Measurements from ENCODE around the gene LIMCH1. TPM values are rescaled to one million over a fixed set of nuclear protein-coding genes. Genes with fewer than 3 reads are reported as not detected.

Gene LIMCH1
- total RNA-seq, 1 experiment from 2014 or later, result 19.7 TPM

- intact Hi-C loops (cut with micrococcal nuclease), result loop anchor here (5.0 kb wide), 1 partner anchor 44 kb away; no protein-coding TSS in a partner anchor
- Histone ChIP-seq H3K27ac (ENCODE audit: low read length) (peak overlapping the region; percentile 66), H3K27me3 (ENCODE audit: low read length) (no peaks in the 10 kb centered on the region), H3K9ac (ENCODE audit: low read length) (no peak overlapping the region), H3K9me3 (ENCODE audit: low read length) (no peaks in the 10 kb centered on the region), H3K36me3 (ENCODE audit: low read depth, low read length) (no peaks in the 10 kb centered on the region), H3K4me2 (ENCODE audit: low read length) (peak overlapping the region; percentile 50), H3K79me2 (ENCODE audit: low read length) (no peaks in the 10 kb centered on the region), H3K4me3 (ENCODE audit: low read length) (peak overlapping the region; percentile 41), H3F3A (ENCODE audit: low read length, unreplicated experiment) (no peaks in the 10 kb centered on the region), H4K20me1 (ENCODE audit: low read length) (no peaks in the 10 kb centered on the region), H3K9me2 (replicated peaks; ENCODE audit: low read length) (no peaks in the 10 kb centered on the region), H3K4me1 (ENCODE audit: insufficient read depth, low read length) (peaks cover 39% of the 10 kb centered on the region), H2AFZ (ENCODE audit: low read length) (no peak overlapping the region)
- ChIA-PET POLR2A (ENCODE audit: unreplicated experiment) (no interaction called here), CTCF (no interaction called here)
- no peak for TF ChIP-seq EZH2 (IDR thresholded peaks at IDR 0.05; ENCODE audit: low read length, unreplicated experiment)
- no peak for TF ChIP-seq CTCF (conservative IDR thresholded peaks at IDR 0.05; ENCODE audit: low read depth, low read length)
- TF ChIP-seq EZH2phosphoT487 (IDR thresholded peaks at IDR 0.05; ENCODE audit: borderline replicate concordance, low read length), result no peak
- ATAC-seq, result no peak
- no TSS peak for BruUV-seq (replicated peaks)
- peak; percentile 45 for DNase-seq
Observed at GRCh38 chr4:41656106-41656505, 118.1 kb downstream of the LIMCH1 start.

GRCh38 chr4:41656572-41657520 is 118.9 kb downstream of the LIMCH1 start:
- intact Hi-C loops (cut with micrococcal nuclease), result loop anchor here (5.0 kb wide), 1 partner anchor 45 kb away; no protein-coding TSS in a partner anchor
- ATAC-seq, result no peak
- H3K4me2 ChIP-seq (ENCODE audit: low read length), result peak overlapping the region; percentile 50; the same call in 1 of the 2 replicates

More at GRCh38 chr4:41656572-41657520, 118.9 kb downstream of the LIMCH1 start:
- Histone ChIP-seq H3K27ac (ENCODE audit: low read length) (peak overlapping the region; percentile 66; the same call in 1 of the 2 replicates), H3K79me2 (ENCODE audit: low read length) (no peaks in the 10 kb centered on the region), H3K27me3 (ENCODE audit: low read length) (no peaks in the 10 kb centered on the region), H3K4me1 (ENCODE audit: insufficient read depth, low read length) (peaks cover 39% of the 10 kb centered on the region), H3K9ac (ENCODE audit: low read length) (no peak overlapping the region), H3K4me3 (ENCODE audit: low read length) (no peak overlapping the region), H4K20me1 (ENCODE audit: low read length) (no peaks in the 10 kb centered on the region), H2AFZ (ENCODE audit: low read length) (no peak overlapping the region), H3K36me3 (ENCODE audit: low read depth, low read length) (no peaks in the 10 kb centered on the region; the same call in 1 of the 2 replicates), H3K9me3 (ENCODE audit: low read length) (no peaks in the 10 kb centered on the region), H3F3A (ENCODE audit: low read length, unreplicated experiment) (no peaks in the 10 kb centered on the region), H3K9me2 (replicated peaks; ENCODE audit: low read length) (no peaks in the 10 kb centered on the region)
- ChIA-PET CTCF (no interaction called here), POLR2A (ENCODE audit: unreplicated experiment) (no interaction called here)
- BruUV-seq (replicated peaks), result no TSS peak
- DNase-seq, result no peak
- TF ChIP-seq EZH2phosphoT487 (IDR thresholded peaks at IDR 0.05; ENCODE audit: borderline replicate concordance, low read length), result no peak
- TF ChIP-seq CTCF (conservative IDR thresholded peaks at IDR 0.05; ENCODE audit: low read depth, low read length), result no peak
- no peak for TF ChIP-seq EZH2 (IDR thresholded peaks at IDR 0.05; ENCODE audit: low read length, unreplicated experiment)

All from PC-3 (cell line).